ENCODE measurements around the gene PDE8B.

DNA sequence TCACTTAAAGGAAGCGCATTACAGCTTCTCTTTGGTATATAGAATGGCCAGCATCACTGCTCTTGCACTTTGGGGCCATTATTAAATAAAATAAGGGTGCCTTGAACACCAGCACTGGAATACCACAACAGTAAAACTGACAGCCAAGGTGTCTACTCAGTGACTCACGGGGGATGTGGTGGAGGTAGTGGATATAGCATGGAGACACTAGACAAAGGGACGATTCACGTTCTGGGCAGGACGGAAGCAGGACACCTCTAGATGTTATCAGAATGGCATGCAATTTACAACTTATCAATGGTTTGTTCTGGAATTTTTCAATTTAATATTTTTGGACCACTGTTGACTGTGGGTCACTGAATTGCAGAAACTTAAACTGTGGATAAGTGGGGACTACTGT, 32.9 kb upstream of the PDE8B start:
- TF ChIP-seq, protein P1, sequence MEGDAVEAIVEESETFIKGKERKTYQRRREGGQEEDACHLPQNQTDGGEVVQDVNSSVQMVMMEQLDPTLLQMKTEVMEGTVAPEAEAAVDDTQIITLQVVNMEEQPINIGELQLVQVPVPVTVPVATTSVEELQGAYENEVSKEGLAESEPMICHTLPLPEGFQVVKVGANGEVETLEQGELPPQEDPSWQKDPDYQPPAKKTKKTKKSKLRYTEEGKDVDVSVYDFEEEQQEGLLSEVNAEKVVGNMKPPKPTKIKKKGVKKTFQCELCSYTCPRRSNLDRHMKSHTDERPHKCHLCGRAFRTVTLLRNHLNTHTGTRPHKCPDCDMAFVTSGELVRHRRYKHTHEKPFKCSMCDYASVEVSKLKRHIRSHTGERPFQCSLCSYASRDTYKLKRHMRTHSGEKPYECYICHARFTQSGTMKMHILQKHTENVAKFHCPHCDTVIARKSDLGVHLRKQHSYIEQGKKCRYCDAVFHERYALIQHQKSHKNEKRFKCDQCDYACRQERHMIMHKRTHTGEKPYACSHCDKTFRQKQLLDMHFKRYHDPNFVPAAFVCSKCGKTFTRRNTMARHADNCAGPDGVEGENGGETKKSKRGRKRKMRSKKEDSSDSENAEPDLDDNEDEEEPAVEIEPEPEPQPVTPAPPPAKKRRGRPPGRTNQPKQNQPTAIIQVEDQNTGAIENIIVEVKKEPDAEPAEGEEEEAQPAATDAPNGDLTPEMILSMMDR (IDR thresholded peaks at IDR 0.05), result no peak
- no peak for TF ChIP-seq POLR2A (IDR thresholded peaks at IDR 0.05)
